Left lung (tissue), 14 donors: ENCODE data around the gene TMPRSS11E. TPM values are rescaled to one million over a fixed set of nuclear protein-coding genes. Genes with fewer than 3 reads are reported as not detected.
"Not testable (repeated sequence)": the region's sequence is repeated elsewhere in the genome, so short reads cannot be mapped to it uniquely, and the experiment has no call there.

ENCODE experiments used
- ATAC-seq: fragments of 200-7000 bp; cut with Tn5 transposase; one replicate; pipeline ENCODE4 v1.9.1; 2020; ENCODE audit warnings: moderate library complexity
- DNase-seq, 4 donors: peaks; one replicate each; pipeline ENCODE4 v3.0.0-alpha.2; 2013 to 2020
- H3K27ac ChIP-seq, 2 donors: fragments of 200-600 bp; sonication (generic) in 1 of 2; one replicate each; pipeline versions ENCODE4 v1.5.0 to v1.8.0; 2020 to 2021
- H3K27me3 ChIP-seq, 2 donors: fragments of 200-600 bp; sonication (generic) in 1 of 2; one replicate each; pipeline versions ENCODE4 v1.5.0 to v1.8.0; 2020 to 2021
- H3K36me3 ChIP-seq, 2 donors: fragments of 200-600 bp; sonication (generic) in 1 of 2; one replicate each; pipeline versions ENCODE4 v1.5.0 to v1.8.0; 2020 to 2021
- H3K4me1 ChIP-seq, 2 donors: fragments of 200-600 bp; one replicate each; pipeline ENCODE4 v1.8.0; 2021
- H3K4me3 ChIP-seq, 2 donors: fragments of 200-600 bp; sonication (generic) in 1 of 2; one replicate each; pipeline versions ENCODE4 v1.5.0 to v1.8.0; 2020 to 2021; ENCODE audit warnings: mild to moderate bottlenecking in 1 of 2
- H3K9me3 ChIP-seq, 2 donors: fragments of 200-600 bp; sonication (generic) in 1 of 2; one replicate each; pipeline versions ENCODE4 v1.5.0 to v1.8.0; 2020 to 2021
- intact Hi-C, 2 donors: fragments of 100-400 bp; cut with DNase I; formaldehyde crosslinking; loops; one replicate each; pipeline versions ENCODE4 v1.11.2 to v1.14.2; 2022
- long read RNA-seq, 12 donors: library from polyadenylated mRNA in 2 of 12; unstranded in 2 of 12; transcript quantifications; one replicate each; pipeline ENCODE4 v2.0.0 and lab custom pipeline, GENCODE V29; 2019 to 2026
- polyA plus RNA-seq, 6 donors: library from polyadenylated mRNA; unstranded; fragments of 120-200 nt; gene quantifications; one replicate each; pipeline ENCODE4 v1.2.1, GENCODE V29; 2013; ENCODE audit not compliant: insufficient read length in 6 of 6
- total RNA-seq, 2 donors: library from RNA; stranded (reverse); fragmentation: NEBNext Ultra II Directional; extraction: Animal tissue kit (Norgen Biotek cat#: 25700); gene quantifications; one replicate each; pipeline ENCODE4 v1.2.1, GENCODE V29; 2021
- TF ChIP-seq, protein P1 (sequence below), 2 donors: fragments of 200-600 bp; sonication (generic) in 1 of 2; IDR thresholded peaks; one replicate each; pipeline versions ENCODE4 v1.5.0 to v1.8.0; 2021; ENCODE audit warnings: antibody characterized with exemption in 2 of 2
- donor health status: DM: no; HTN: yes; CAD: no.
- donor health status: DM: no; HTN: no; CAD: no.

The TMPRSS11E gene, protein sequence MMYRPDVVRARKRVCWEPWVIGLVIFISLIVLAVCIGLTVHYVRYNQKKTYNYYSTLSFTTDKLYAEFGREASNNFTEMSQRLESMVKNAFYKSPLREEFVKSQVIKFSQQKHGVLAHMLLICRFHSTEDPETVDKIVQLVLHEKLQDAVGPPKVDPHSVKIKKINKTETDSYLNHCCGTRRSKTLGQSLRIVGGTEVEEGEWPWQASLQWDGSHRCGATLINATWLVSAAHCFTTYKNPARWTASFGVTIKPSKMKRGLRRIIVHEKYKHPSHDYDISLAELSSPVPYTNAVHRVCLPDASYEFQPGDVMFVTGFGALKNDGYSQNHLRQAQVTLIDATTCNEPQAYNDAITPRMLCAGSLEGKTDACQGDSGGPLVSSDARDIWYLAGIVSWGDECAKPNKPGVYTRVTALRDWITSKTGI
- total RNA-seq (not detected), polyA plus RNA-seq (under 1 TPM; 0.15 to 0.55 (median 0.19) TPM)
- long read RNA-seq, donor 1 = 0 reads
- long read RNA-seq, donor 2 = 0 reads
- long read RNA-seq, donor 3 = 0 reads
- long read RNA-seq, donor 4 = 0 reads
- long read RNA-seq, donor 5 = 0 reads
- long read RNA-seq, donor 6 = 0 reads
- long read RNA-seq, donor 7 = 0 reads
- long read RNA-seq, donor 8 = 0 reads
- long read RNA-seq, donor 9 = 0 reads
- long read RNA-seq, donor 10 = 0 reads
- long read RNA-seq, donor 11 = 0 reads
- long read RNA-seq, donor 12 = 0 reads

DNA sequence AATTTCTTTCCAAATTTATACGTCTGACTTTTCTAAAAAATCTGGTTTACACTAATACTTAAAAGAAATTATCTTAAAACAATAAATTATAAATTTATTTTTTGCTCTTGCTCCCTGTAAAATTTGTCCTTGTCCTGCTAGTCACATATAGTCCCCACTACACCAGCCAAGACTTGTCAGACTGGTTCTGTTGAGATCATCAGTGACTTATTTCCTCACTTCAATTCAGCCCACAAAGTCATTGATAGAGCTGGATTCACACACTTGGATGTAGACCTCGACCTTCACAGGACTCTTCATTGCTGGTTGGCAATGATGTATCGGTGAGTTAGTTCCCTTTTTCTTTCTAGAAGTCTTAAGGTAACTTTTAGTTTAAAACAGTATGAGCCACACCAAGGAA is at the start of gene TMPRSS11E:
Gene TMPRSS11E (plus strand): TSS at position 263 of the 400 bp plus-strand sequence. CDS start 50 bp downstream, at position 313.
- intact Hi-C loops = no loop called here

DNA sequence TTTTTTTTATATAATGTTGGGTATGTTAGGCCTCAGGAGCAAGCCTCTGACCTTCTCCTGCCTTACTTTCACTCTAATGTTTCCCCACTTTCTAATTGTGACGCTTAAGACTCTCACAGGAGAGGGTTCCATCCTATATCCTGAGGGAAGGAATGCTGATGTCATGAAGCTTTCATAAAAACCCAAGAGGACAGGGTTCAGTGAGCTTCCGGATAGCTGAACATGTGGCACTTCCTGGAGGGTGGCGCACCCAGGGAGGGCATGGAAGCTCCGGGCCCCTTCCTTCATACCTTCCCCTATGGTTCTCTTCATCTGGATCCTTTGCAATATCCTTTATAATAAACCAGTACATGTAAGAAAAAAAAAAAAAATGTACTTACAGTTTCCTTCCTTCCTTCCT is 48.0 kb upstream of the TMPRSS11E start:
- TF ChIP-seq, protein P1, sequence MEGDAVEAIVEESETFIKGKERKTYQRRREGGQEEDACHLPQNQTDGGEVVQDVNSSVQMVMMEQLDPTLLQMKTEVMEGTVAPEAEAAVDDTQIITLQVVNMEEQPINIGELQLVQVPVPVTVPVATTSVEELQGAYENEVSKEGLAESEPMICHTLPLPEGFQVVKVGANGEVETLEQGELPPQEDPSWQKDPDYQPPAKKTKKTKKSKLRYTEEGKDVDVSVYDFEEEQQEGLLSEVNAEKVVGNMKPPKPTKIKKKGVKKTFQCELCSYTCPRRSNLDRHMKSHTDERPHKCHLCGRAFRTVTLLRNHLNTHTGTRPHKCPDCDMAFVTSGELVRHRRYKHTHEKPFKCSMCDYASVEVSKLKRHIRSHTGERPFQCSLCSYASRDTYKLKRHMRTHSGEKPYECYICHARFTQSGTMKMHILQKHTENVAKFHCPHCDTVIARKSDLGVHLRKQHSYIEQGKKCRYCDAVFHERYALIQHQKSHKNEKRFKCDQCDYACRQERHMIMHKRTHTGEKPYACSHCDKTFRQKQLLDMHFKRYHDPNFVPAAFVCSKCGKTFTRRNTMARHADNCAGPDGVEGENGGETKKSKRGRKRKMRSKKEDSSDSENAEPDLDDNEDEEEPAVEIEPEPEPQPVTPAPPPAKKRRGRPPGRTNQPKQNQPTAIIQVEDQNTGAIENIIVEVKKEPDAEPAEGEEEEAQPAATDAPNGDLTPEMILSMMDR (IDR thresholded peaks at IDR 0.05) = no peak
- Histone ChIP-seq H3K4me1 (no peaks in the 10 kb centered on the region), H3K27me3 (no peaks in the 10 kb centered on the region), H3K36me3 (no peaks in the 10 kb centered on the region), H3K9me3 (no peaks in the 10 kb centered on the region), H3K27ac (no peak overlapping the region), H3K4me3 (no peak overlapping the region)
- ATAC-seq (no peak), DNase-seq (no peak)
- intact Hi-C loops = no loop called here

More for the DNA sequence above, at the start of gene TMPRSS11E:
- H3K27ac ChIP-seq = no peak within 1 kb of the TSS
- TF ChIP-seq, protein P1 (IDR thresholded peaks at IDR 0.05) = no peak
- DNase-seq (peak in 1 of 4 donors; percentile 13), ATAC-seq (peak; percentile 47)
- no peaks in the 10 kb centered on the region for H3K27me3 ChIP-seq
- no peaks in the 10 kb centered on the region for H3K9me3 ChIP-seq
- no peaks in the 10 kb centered on the region for H3K36me3 ChIP-seq
- H3K4me3 ChIP-seq = no peak within 1 kb of the TSS
- H3K4me1 ChIP-seq = no peaks in the 10 kb centered on the region

DNA sequence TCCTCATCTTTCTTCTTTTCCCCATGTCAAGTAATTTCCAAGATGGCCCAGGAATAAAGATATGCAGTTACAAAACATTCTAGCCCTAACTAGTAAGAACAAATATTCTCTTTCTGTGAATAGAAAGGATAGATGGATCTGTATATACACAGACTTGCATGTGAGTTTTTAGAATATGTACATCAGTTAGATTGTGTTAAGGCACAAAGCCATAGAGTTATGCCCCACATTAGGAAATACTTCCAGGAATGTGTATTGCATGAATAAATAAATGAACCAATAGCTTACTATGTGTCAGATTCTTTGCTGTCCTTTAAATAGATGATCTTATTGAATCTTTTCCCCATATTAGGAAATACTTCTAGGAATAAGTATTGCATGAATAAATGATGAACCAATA is 46.0 kb upstream of the TMPRSS11E start:
- Histone ChIP-seq H3K36me3 (no peaks in the 10 kb centered on the region), H3K4me1 (no peaks in the 10 kb centered on the region), H3K4me3 (no peak overlapping the region), H3K9me3 (no peaks in the 10 kb centered on the region), H3K27me3 (no peaks in the 10 kb centered on the region), H3K27ac (no peak overlapping the region)
- intact Hi-C loops = no loop called here
- TF ChIP-seq, protein P1 (IDR thresholded peaks at IDR 0.05) = no peak
- no peak for ATAC-seq
- no peak for DNase-seq

DNA sequence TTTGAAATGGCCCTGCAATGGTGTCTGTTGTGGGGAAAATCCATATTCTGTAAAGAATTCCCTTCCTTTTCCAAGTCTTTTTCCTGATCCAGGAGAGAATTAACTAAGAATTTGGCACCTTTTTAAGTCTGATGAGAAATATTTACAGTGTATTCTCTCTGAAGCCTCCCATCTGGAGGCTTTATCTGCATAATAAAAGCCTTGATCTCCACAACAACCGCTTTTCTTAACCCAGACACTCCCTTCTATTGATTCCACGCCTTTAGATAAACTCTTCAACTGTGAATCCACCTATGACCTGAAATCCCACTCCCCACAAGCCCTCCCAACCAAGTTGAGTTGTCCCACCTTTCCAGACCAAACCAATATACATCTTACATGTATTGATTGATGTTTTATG is 43.1 kb upstream of the TMPRSS11E start:
- no peak for DNase-seq
- Histone ChIP-seq H3K4me1 (no peaks in the 10 kb centered on the region), H3K36me3 (no peaks in the 10 kb centered on the region), H3K27me3 (no peaks in the 10 kb centered on the region), H3K27ac (no peak overlapping the region), H3K9me3 (no peaks in the 10 kb centered on the region), H3K4me3 (no peak overlapping the region)
- ATAC-seq = no peak
- intact Hi-C loops = no loop called here
- TF ChIP-seq, protein P1 (IDR thresholded peaks at IDR 0.05) = no peak

DNA sequence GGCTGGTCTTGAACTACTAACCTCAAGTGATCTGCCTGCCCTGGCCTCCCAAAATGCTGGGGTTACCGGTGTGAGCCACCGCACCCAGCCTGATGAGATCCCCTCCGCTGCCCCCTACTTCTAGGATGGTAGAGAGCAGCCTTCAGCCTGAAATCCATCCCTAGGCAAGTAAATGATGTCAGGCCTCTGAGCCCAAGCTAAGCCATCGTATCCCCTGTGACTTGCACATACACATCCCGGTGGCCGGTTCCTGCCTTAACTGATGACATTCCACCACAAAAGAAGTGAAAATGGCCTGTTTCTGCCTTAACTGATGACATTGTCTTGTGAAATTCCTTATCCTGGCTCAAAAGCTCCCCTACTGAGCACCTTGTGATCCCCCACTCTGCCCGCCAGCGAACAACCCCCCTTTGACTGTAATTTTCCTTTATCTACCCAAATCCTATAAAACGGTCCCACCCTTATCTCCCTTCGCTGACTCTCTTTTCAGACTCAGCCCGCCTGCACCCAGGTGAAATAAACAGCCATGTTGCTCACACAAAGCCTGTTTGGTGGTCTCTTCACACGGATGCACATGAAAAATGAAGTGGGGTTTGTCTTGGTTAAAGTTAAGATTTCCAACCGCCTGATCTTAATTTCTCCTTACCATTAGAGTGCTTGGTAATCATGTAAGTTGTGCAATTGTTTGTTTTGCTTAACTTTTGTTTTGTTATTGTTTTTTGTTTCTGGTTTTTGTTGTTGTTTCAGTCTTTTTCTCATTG is 41.4 kb upstream of the TMPRSS11E start:
- DNase-seq, H3K27me3 ChIP-seq, ATAC-seq, H3K9me3 ChIP-seq, H3K4me1 ChIP-seq, intact Hi-C loops, H3K36me3 ChIP-seq, H3K27ac ChIP-seq, H3K4me3 ChIP-seq: not testable (repeated sequence)
